GM12865 (cell line): ENCODE results near the gene GGTLC2.

Source experiments
- DNase-seq: peaks from one replicate; pipeline ENCODE4 v3.0.0; 2010; ENCODE audit warnings: low read depth
- H3K4me3 ChIP-seq: 2 replicates; pipeline ENCODE4 v1.5.1; 2011; ENCODE audit warnings: mild to moderate bottlenecking, low read depth, low read length, control low read depth
- CTCF ChIP-seq: IDR thresholded peaks from 2 replicates; pipeline ENCODE4 v1.5.1; 2011; ENCODE audit warnings: low read length, control low read depth, low read depth, inconsistent platforms; ENCODE audit not compliant: insufficient read depth; ENCODE audit errors: missing control alignments

GGTLC2 gene

GRCh38 chr22:22673628-22674027 is 29.2 kb downstream of the GGTLC2 start:
- TF ChIP-seq CTCF = no peak
- DNase-seq = no peak
- H3K4me3 ChIP-seq = no peak overlapping the region

- no peak for DNase-seq
- no peak overlapping the region for H3K4me3 ChIP-seq
- TF ChIP-seq CTCF = no peak
Observed at GRCh38 chr22:22674467-22674866, 30.1 kb downstream of the GGTLC2 start.

GRCh38 chr22:22678970-22679369 is 34.6 kb downstream of the GGTLC2 start:
- no peak for DNase-seq
- no peak for TF ChIP-seq CTCF
- H3K4me3 ChIP-seq = no peak overlapping the region

GRCh38 chr22:22680396-22680795 is 36.0 kb downstream of the GGTLC2 start:
- H3K4me3 ChIP-seq = no peak overlapping the region
- no peak for TF ChIP-seq CTCF
- DNase-seq = no peak

- no peak overlapping the region for H3K4me3 ChIP-seq
- no peak for DNase-seq
- no peak for TF ChIP-seq CTCF
Observed at GRCh38 chr22:22681221-22681739, 36.9 kb downstream of the GGTLC2 start.

- no peak for DNase-seq
- H3K4me3 ChIP-seq = no peak overlapping the region
- TF ChIP-seq CTCF = no peak
Observed at GRCh38 chr22:22682196-22682595, 37.8 kb downstream of the GGTLC2 start.
